Transverse colon (tissue), 4 donors: Measurements from ENCODE around the gene EPHA1. TPM values are rescaled to one million over a fixed set of nuclear protein-coding genes. Genes with fewer than 3 reads are reported as not detected.

Experiments
- DNase-seq: peaks from one replicate; pipeline ENCODE4 v3.0.0-alpha.2; 2019
- H3K27ac ChIP-seq, 4 donors: fragments of 200-600 bp; sonication (generic); 2 replicates each; pipeline ENCODE4 v1.5.1; 2016 to 2018; ENCODE audit warnings: inconsistent platforms in 4 of 4
- H3K27me3 ChIP-seq: fragments of 200-600 bp; sonication (generic); 2 replicates; pipeline ENCODE4 v1.5.1; 2017; ENCODE audit warnings: inconsistent platforms
- H3K36me3 ChIP-seq, 4 donors: fragments of 200-600 bp; sonication (generic); 2 replicates each; pipeline ENCODE4 v1.5.1; 2017 to 2019; ENCODE audit warnings: inconsistent platforms in 4 of 4
- H3K4me1 ChIP-seq, 4 donors: fragments of 200-600 bp; sonication (generic); 2 replicates each; pipeline ENCODE4 v1.5.1; 2017 to 2020; ENCODE audit warnings: inconsistent platforms in 4 of 4
- H3K4me3 ChIP-seq, 4 donors: fragments of 200-600 bp; sonication (generic); 1 replicate in 1 of 4; 2 replicates in 3 of 4; pipeline versions ENCODE4 v1.5.1 to v1.6.1; 2017 to 2019; ENCODE audit warnings: inconsistent platforms in 4 of 4
- H3K9me3 ChIP-seq, 2 donors: fragments of 200-600 bp; sonication (generic); 2 replicates each; pipeline ENCODE4 v1.5.1; 2017 to 2019; ENCODE audit warnings: inconsistent platforms in 2 of 2
- CTCF ChIP-seq, 5 experiments: fragments of 200-600 bp in 3 of 5; fragments of 450-650 bp in 2 of 5; sonication (generic) in 3 of 5; IDR thresholded peaks; 1 replicate in 2 of 5; 2 replicates in 3 of 5; pipeline ENCODE4 v1.5.1; 2016 to 2017; ENCODE audit warnings: antibody characterized with exemption in 5 of 5, inconsistent platforms in 3 of 5, mild to moderate bottlenecking in 2 of 5, moderate library complexity in 1 of 5
- EP300 ChIP-seq: sonication (generic); formaldehyde crosslinking; IDR thresholded peaks from one replicate; pipeline ENCODE4 v1.6.1; 2017; ENCODE audit warnings: antibody characterized with exemption, low read depth
- POLR2A ChIP-seq: fragments of 450-650 bp; IDR thresholded peaks from one replicate; pipeline ENCODE4 v1.6.1; 2016; ENCODE audit warnings: antibody characterized with exemption, mild to moderate bottlenecking, moderate library complexity
- POLR2AphosphoS5 ChIP-seq, 3 donors: sonication (generic); formaldehyde crosslinking; IDR thresholded peaks; one replicate each; pipeline ENCODE4 v1.6.1; 2016; ENCODE audit warnings: antibody characterized with exemption in 3 of 3
- WGBS, 2 donors: methylation state at CpG; one replicate each; pipeline ENCODE4 v1.1.5; 2018; ENCODE audit warnings: low coverage in 1 of 2; 5-methylcytosine and 5-hydroxymethylcytosine counted together
- in situ Hi-C, 4 donors: fragments of 200-750 bp; cut with MboI; loops; one replicate each; pipeline versions ENCODE4 v1.15.0 to v1.15.1; 2017; ENCODE audit warnings: low sequenced_read_pairs in 3 of 4, low pct_ligation_motif_present in 1 of 4, low pct_unique_long_range_greater_than_20kb in 1 of 4
- intact Hi-C: fragments of 100-400 bp; cut with DNase I; formaldehyde crosslinking; loops from one replicate; pipeline ENCODE4 v1.15.1; 2023; ENCODE audit warnings: low total_unique reads
- total RNA-seq, 4 donors: library from RNA; depleted of rRNA; stranded (reverse); fragments of >200 nt; gene quantifications; one replicate each; pipeline ENCODE4 v1.1.0, GENCODE V29; 2016

Gene EPHA1
- total RNA-seq, 4 donors from 2014 or later: 21.1 to 29.9 (median 24.8) TPM

- Histone ChIP-seq H3K4me3 (no peak overlapping the region), H3K27me3 (no peaks in the 10 kb centered on the region), H3K36me3 (no peaks in the 10 kb centered on the region), H3K27ac (no peak overlapping the region), H3K4me1 (no peaks in the 10 kb centered on the region), H3K9me3 (no peaks in the 10 kb centered on the region)
- intact Hi-C loops (no loop called here), in situ Hi-C loops (no loop called here)
- WGBS, 2 donors: 93% methylated on average over 11 of the region's 11 CpGs; no CpG with 5 or more reads in 1 of the 2 donors
- no peak for DNase-seq
- TF ChIP-seq POLR2A (no peak), EP300 (no peak), CTCF (IDR thresholded peaks at IDR 0.05) (no peak), POLR2AphosphoS5 (IDR thresholded peaks at IDR 0.05) (no peak)
Measured at GRCh38 chr7:143352531-143353002, 56.1 kb downstream of the EPHA1 start.

- TF ChIP-seq POLR2A (no peak), EP300 (no peak), POLR2AphosphoS5 (IDR thresholded peaks at IDR 0.05) (no peak), CTCF (IDR thresholded peaks at IDR 0.05) (no peak)
- Histone ChIP-seq H3K4me3 (no peak overlapping the region), H3K4me1 (no peaks in the 10 kb centered on the region), H3K27me3 (no peaks in the 10 kb centered on the region), H3K9me3 (no peaks in the 10 kb centered on the region), H3K36me3 (no peaks in the 10 kb centered on the region), H3K27ac (no peak overlapping the region)
- intact Hi-C loops: no loop called here
- in situ Hi-C loops: no loop called here
- DNase-seq: no peak
- 87 to 100% methylated on average over 1 to 9 of the region's 9 CpGs for WGBS, 2 donors
Measured at GRCh38 chr7:143351574-143351973, 57.1 kb downstream of the EPHA1 start.

GRCh38 chr7:143351060-143351459 lies 57.6 kb downstream of the EPHA1 start:
- intact Hi-C loops: no loop called here
- TF ChIP-seq POLR2AphosphoS5 (IDR thresholded peaks at IDR 0.05) (no peak), CTCF (IDR thresholded peaks at IDR 0.05) (no peak), POLR2A (no peak), EP300 (no peak)
- 83 to 89% methylated on average over 3 to 5 of the region's 5 CpGs for WGBS, 2 donors
- Histone ChIP-seq H3K9me3 (no peaks in the 10 kb centered on the region), H3K27ac (no peak overlapping the region), H3K27me3 (peaks cover 3% of the 10 kb centered on the region), H3K4me1 (no peaks in the 10 kb centered on the region), H3K4me3 (no peak overlapping the region), H3K36me3 (no peaks in the 10 kb centered on the region)
- no peak for DNase-seq
- in situ Hi-C loops: no loop called here

- no peaks in the 10 kb centered on the region for H3K36me3 ChIP-seq
- peaks cover 6% of the 10 kb centered on the region for H3K27me3 ChIP-seq
- no peak overlapping the region for H3K27ac ChIP-seq
- WGBS, 2 donors: 65 to 85% methylated on average over 5 of the region's 5 CpGs
- H3K4me1 ChIP-seq: peaks cover 0 to 8% (median 3%) of the 10 kb centered on the region in 4 donors
- H3K9me3 ChIP-seq: no peaks in the 10 kb centered on the region
- intact Hi-C loops (no loop called here), in situ Hi-C loops (loop anchor here in 1 of 4 donors (25.0 kb wide), 1 partner anchor 336 kb away; no protein-coding TSS in a partner anchor)
- H3K4me3 ChIP-seq: no peak overlapping the region
- DNase-seq: no peak
- TF ChIP-seq POLR2AphosphoS5 (IDR thresholded peaks at IDR 0.05) (no peak), POLR2A (no peak), EP300 (no peak), CTCF (IDR thresholded peaks at IDR 0.05) (no peak)
Measured at GRCh38 chr7:143347950-143348349, 60.7 kb downstream of the EPHA1 start.
